Measurements from ENCODE around the gene ITGA3.

The ITGA3 gene

DNA sequence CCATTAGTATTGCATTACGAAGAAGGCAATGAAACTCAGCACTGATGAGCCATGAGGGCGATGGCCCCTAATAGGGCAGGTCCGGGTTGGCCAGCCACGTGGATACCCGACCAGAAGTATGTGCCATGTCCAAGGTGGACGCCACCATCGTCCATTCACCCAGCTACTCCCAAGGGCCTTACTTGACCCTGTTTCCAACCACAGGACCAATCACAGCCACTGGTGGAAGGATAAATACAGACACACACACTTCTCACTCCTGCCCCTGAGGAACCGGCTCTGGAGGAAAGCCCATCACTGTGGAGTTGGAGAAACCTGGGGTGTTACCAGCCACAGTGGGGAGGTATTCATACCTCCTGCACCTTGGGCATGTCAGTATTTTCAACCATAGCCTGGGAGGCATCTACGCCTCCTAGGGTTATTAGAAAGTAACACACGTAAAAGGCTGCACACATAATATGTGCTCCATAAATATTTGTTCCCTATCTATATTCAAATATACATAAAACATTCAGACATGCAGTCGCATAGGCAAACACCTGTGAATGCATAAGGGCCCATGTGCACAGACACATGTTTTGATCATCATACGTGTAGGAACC lies 5.4 kb upstream of the ITGA3 start:
- CTCF ChIA-PET, result interaction anchor here (0.7 kb wide), 1 partner anchor 419 kb away, joined by 4 read pairs; no protein-coding TSS in a partner anchor
- TF ChIP-seq, protein P1, sequence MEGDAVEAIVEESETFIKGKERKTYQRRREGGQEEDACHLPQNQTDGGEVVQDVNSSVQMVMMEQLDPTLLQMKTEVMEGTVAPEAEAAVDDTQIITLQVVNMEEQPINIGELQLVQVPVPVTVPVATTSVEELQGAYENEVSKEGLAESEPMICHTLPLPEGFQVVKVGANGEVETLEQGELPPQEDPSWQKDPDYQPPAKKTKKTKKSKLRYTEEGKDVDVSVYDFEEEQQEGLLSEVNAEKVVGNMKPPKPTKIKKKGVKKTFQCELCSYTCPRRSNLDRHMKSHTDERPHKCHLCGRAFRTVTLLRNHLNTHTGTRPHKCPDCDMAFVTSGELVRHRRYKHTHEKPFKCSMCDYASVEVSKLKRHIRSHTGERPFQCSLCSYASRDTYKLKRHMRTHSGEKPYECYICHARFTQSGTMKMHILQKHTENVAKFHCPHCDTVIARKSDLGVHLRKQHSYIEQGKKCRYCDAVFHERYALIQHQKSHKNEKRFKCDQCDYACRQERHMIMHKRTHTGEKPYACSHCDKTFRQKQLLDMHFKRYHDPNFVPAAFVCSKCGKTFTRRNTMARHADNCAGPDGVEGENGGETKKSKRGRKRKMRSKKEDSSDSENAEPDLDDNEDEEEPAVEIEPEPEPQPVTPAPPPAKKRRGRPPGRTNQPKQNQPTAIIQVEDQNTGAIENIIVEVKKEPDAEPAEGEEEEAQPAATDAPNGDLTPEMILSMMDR (conservative IDR thresholded peaks at IDR 0.05; ENCODE audit: low read depth), result no peak
- peak overlapping the region; percentile 100 for H3K27ac ChIP-seq
- no peak for DNase-seq (ENCODE audit: low spot score)
- POLR2A ChIA-PET (ENCODE audit: low non-redundant PET), result no interaction called here

DNA sequence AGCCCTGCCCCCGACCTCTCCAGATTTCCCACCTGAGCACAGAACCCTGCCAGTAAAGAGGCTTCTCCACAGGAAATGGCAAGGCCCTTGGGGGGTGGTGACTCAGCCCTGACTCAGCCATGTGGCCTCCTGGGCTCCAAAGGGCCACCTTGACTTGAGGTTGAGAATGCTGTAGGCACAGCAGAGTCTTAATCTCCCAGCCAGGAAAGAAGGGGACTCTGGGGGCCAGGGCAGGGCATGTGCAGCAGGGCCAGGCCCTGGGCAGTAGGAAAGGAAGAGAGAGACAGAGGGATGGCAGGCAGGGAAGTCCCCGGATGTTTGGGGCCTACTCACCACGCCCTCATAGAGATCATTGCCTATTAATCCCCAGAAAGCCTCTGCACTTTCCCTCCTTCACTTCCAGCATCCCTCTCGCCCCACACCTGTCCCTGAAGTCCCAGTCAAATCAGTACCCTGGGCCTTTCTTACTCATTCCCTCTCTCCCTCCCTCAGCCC lies 4.8 kb upstream of the ITGA3 start:
- peak; percentile 93 for DNase-seq (ENCODE audit: low spot score)
- TF ChIP-seq, protein P1 (conservative IDR thresholded peaks at IDR 0.05; ENCODE audit: low read depth), result no peak
- H3K27ac ChIP-seq, result peak overlapping the region; percentile 100
- ChIA-PET CTCF (no interaction called here), POLR2A (ENCODE audit: low non-redundant PET) (no interaction called here)

DNA sequence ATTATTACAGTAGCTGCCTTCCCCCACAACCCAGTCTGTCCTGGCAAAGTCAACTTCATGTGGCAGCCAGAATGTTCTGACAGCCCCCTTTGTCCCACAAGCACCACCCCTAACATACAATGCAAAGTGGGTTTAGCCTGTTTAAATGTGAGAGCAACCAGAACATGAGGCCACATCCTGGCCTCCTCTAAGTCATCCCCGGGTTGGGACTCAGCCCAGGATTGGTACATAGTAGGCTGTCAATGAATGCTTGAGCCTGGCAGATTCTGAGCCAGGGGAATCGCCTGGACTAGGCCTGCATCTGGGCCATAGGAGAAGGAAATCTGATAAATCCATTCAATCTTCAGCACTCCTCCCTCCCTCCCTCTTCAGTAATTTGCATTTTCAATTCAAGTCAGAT lies 4.3 kb upstream of the ITGA3 start:
- peak overlapping the region; percentile 100 for H3K27ac ChIP-seq
- no peak for DNase-seq (ENCODE audit: low spot score)
- ChIA-PET CTCF (no interaction called here), POLR2A (ENCODE audit: low non-redundant PET) (no interaction called here)
- TF ChIP-seq, protein P1 (conservative IDR thresholded peaks at IDR 0.05; ENCODE audit: low read depth), result no peak

DNA sequence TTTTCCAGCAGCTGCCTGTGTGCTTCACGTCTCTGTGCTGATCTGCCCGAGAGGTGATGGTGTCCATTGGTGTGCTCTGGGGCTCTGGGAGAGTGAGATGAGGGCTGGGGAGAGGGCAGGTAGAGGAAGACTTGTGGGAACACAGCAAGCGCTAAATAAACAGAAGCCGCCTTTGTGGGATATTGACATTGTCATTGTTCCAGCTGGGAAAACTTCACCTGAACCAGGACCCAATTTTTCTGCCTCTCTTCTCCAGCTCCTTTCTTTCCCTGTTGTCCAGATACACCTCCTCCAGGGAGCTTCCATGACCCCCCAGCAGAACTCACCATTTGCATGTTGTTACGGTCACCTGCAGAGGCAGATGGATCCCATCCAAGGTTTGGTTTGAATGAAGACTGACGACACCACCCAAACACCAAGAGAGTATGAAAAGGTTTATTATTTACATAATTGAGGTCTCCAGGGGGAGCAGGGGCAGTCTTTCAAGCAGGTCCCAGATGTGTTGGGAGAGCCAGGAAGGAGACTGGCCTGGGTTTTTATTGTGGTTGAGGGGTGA lies 3.6 kb upstream of the ITGA3 start:
- TF ChIP-seq, protein P1 (conservative IDR thresholded peaks at IDR 0.05; ENCODE audit: low read depth), result no peak
- DNase-seq (ENCODE audit: low spot score), result no peak
- ChIA-PET CTCF (interaction anchor here (3.6 kb wide), 1 partner anchor 25 kb away, joined by 13 read pairs; no protein-coding TSS in a partner anchor), POLR2A (ENCODE audit: low non-redundant PET) (no interaction called here)
- peak overlapping the region; percentile 100 for H3K27ac ChIP-seq

DNA sequence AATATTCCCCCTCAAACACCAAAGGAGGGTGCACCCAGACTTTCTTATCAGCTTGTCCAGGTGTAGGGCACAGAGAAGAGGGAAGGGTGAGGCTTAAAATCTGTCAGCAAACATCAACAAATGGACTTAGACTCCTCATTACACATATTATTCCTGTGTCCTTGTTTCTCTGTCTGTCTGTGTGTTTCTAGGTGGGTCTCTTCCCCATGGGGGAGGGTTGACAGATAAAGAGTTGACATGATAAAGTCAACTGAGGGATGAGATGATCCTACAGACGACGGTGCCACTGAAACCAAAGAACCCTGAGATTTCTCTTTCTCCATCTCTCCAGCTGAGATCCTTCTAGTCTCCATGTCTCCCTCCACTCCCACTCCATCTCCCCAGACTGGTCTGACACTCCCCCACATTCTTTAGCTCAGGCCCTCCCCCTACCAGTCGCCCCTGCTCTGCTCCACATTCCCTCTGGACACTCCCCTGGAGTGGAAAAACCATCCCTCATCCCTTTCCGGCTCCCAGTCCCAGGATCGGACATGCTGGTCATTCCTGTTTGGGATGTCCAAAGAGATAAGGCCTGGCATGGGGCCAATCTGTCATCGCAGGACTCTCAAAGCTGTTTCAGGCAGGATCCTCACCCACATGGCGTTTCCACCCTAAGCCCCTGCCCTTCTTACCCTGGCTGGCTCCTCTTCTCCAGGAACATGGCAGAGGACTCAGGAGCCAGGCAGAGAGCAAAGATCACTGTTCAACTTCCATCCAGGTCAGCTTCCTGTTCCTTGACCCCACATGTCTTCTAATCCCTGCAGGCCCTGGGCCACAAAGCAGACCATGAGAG lies 2.9 kb upstream of the ITGA3 start:
- ChIA-PET CTCF (interaction anchor here (0.6 to 3.6 kb wide), 3 partner anchors 22 to 152 kb away, joined by 3 to 13 read pairs (median 4); no protein-coding TSS in a partner anchor), POLR2A (ENCODE audit: low non-redundant PET) (interaction anchor here (0.9 kb wide), 1 partner anchor 26 kb away, joined by 3 read pairs; no protein-coding TSS in a partner anchor)
- H3K27ac ChIP-seq, result peak overlapping the region; percentile 100
- no peak for DNase-seq (ENCODE audit: low spot score)
- TF ChIP-seq, protein P1 (conservative IDR thresholded peaks at IDR 0.05; ENCODE audit: low read depth), result no peak

DNA sequence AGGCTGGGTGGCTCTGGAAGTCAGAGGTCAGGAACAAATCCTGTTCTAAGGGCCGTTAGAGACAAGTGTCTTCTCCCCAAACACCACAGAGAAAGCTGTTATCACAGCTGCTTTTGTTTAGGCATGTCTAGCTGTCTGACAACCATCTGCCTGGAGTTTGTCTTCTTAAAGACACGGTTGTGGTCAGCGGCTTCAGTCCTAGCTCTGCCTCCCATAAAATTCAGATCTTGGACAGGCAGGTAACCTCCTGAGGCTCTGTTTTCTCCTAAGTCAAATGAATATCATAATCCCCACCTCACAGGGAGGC lies 2.3 kb upstream of the ITGA3 start:
- TF ChIP-seq, protein P1 (conservative IDR thresholded peaks at IDR 0.05; ENCODE audit: low read depth), result no peak
- POLR2A ChIA-PET (ENCODE audit: low non-redundant PET), result interaction anchor here (0.6 to 0.9 kb wide), 2 partner anchors 8 to 27 kb away, joined by 3 read pairs; no protein-coding TSS in a partner anchor
- peak overlapping the region; percentile 100 for H3K27ac ChIP-seq
- DNase-seq (ENCODE audit: low spot score), result no peak
- CTCF ChIA-PET, result interaction anchor here (0.6 to 3.6 kb wide), 3 partner anchors 23 to 151 kb away, joined by 3 to 13 read pairs (median 4); no protein-coding TSS in a partner anchor
